ENCODE data around the gene DLX2. TPM values are rescaled to one million over a fixed set of nuclear protein-coding genes. Genes with fewer than 3 reads are reported as not detected.

Gene DLX2
- total and polyA plus RNA-seq, 2 of the 13 experiments (the other 11 are each of a cell fraction or from before 2014, with no cell fraction given), result 0.07 to 0.15 TPM

- TF ChIP-seq SNAPC2 (CRISPR knock-in tag; IDR thresholded peaks at IDR 0.05), result no peak
- no peak for TF ChIP-seq ZNF276 (CRISPR knock-in tag; IDR thresholded peaks at IDR 0.05; ENCODE audit: low read depth)
- peak; percentile 52; the same call in 1 of the 2 replicates for TF ChIP-seq ZNF501 (CRISPR knock-in tag; IDR thresholded peaks at IDR 0.05)
- no peak for TF ChIP-seq MEIS2 (CRISPR knock-in tag; IDR thresholded peaks at IDR 0.05)
- peak; percentile 18 for TF ChIP-seq AGO2 (optimal IDR thresholded peaks at IDR 0.05; ENCODE audit: low read depth, low read length)
- TF ChIP-seq ZNF572 (CRISPR knock-in tag; IDR thresholded peaks at IDR 0.05), result 0 out of 2 replicates have a peak, but pooled peaks have one; percentile 67
- no peak for TF ChIP-seq E2F5 (CRISPR knock-in tag; conservative IDR thresholded peaks at IDR 0.05)
- TF ChIP-seq MLLT10 (CRISPR knock-in tag; IDR thresholded peaks at IDR 0.05), result no peak
- no peak for TF ChIP-seq U2AF2 (IDR thresholded peaks at IDR 0.05; ENCODE audit: low read depth, low read length)
- TF ChIP-seq CTCF (CRISPR knock-in tag; IDR thresholded peaks at IDR 0.05), result no peak
- no peak for TF ChIP-seq CREB1 (IDR thresholded peaks at IDR 0.05)
- no peak for TF ChIP-seq CREB1 (CRISPR knock-in tag; IDR thresholded peaks at IDR 0.05)
- TF ChIP-seq GTF2F1 (IDR thresholded peaks at IDR 0.05; ENCODE audit: low read length), result no peak
- TF ChIP-seq NR2C2 (CRISPR knock-in tag; IDR thresholded peaks at IDR 0.05; ENCODE audit: borderline replicate concordance), result no peak
- TF ChIP-seq TERF1 (CRISPR knock-in tag; IDR thresholded peaks at IDR 0.05), result no peak
- TF ChIP-seq FOXM1 (CRISPR knock-in tag; IDR thresholded peaks at IDR 0.05), result no peak
- TF ChIP-seq ZHX1 (CRISPR knock-in tag; IDR thresholded peaks at IDR 0.05; ENCODE audit: low read depth), result no peak
- TF ChIP-seq ZNF280B (CRISPR knock-in tag; IDR thresholded peaks at IDR 0.05; ENCODE audit: borderline replicate concordance), result peak; percentile 40; the same call in 1 of the 2 replicates
- TF ChIP-seq DMAP1 (CRISPR knock-in tag; IDR thresholded peaks at IDR 0.05), result peak; percentile 12; the same call in 1 of the 2 replicates
These were observed 7.4 kb downstream of the DLX2 start (continued) for GRCh38 chr2:172095146-172095904.
